Dedifferentiated amniotic fluid mesenchymal stem cell (primary cell): ENCODE data around the gene DTX2.
"Not testable (repeated sequence)": the region's sequence is repeated elsewhere in the genome, so short reads cannot be mapped to it uniquely, and the experiment has no call there.

ENCODE experiments used
- DNase-seq: peaks from one replicate; pipeline ENCODE4 v3.0.0-alpha.2; 2016; ENCODE audit errors: extremely low spot score

The DTX2 gene

DNA sequence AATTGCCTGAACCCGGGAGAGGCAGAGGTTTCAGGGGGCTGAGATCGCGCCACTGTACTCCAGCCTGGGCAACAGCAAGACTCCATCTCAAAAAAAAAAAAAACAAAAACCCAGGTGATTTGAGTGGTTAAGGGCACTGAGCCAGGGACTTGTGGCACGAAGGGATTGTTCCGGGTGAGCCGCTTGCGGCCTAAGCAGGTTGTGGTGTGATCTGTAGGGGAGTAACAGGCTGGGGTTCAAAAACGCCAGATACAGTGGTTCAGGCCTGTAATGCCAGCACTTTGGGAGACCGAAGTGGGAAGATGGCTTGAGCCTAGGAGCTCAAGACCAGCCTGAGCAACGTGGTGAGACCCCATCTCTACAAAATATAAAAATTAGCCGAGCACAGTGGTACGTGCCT is 17.7 kb upstream of the DTX2 start:
- not testable (repeated sequence) for DNase-seq

DNA sequence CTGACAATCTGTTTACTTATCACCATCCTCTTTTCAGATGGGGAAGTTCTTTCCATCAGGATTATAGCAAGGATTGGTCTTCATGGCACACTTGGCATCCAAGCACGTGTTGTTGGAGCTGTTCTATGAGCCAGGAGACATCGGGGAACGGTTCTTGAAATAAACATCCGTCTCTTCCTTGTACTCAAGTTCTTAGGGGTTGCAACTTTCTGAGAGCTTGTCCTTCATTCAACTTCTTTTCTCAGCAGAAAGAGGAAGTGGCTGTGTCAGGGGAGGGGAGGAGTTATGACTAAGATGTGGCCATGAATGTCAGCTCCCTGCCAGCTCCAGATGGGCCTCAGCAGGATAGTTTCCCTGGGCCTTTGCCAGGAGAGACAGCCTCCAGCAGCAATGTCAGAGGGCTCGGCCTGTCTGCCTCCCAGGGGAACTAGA is 15.9 kb upstream of the DTX2 start:
- not testable (repeated sequence) for DNase-seq

DNA sequence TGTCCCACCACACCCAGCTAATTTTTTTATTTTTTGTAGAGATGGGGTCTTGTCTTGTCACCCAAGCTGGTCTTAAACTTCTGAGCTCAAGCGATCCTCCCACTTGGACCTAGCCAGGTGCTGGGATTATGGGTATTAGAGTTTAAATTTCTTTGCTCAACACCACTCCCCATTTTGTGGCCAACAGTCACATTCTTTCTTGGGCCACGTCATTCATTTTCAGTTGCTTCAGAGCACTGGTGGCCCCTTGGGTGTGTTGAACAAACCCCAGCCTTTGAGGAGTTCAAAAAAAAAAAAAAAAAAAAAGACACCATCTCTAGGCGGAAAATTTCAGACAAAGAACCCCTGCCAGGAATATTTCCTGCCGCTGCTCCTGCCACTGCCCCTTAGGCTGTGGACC is 4.5 kb upstream of the DTX2 start:
- not testable (repeated sequence) for DNase-seq

DNA sequence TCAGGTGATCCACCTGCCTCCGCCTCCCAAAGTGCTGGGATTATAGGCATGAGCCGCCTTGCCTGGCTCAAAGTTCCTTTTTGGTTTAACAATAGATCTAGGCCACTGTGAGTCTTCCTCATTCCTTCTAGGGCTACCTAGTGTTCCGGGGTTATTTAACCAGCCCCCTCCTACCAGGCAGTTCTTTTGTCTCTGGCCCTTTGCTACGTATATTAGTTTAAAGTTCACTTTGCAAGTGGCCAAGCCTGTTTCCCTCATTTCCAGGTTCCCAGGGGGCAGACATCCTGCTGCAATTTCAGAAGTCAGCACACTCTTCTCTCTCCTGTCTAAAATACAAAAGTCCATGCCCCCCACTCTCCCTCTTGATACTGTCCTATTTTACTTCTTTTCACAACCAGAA is 3.0 kb upstream of the DTX2 start:
- not testable (repeated sequence) for DNase-seq

DNA sequence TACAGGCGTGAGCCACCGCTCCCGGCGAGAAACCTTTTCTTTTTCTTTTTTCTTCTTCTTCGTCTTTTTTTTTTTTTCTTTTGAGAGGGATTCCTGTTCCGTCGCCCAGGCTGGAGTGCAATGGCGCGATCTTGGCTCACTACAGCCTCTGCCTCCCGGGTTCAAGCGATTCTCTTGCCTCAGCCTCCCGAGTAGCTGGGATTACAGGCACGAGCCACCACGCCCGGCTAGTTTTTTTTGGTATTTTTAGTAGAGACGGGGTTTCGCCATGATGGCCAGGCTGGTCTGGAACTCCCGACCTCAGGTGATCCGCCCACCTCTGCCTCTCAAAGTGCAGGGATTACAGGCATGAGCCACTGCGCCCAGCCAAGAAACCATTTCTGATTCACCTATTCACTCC is 742 bp upstream of the DTX2 start:
- not testable (repeated sequence) for DNase-seq

DNA sequence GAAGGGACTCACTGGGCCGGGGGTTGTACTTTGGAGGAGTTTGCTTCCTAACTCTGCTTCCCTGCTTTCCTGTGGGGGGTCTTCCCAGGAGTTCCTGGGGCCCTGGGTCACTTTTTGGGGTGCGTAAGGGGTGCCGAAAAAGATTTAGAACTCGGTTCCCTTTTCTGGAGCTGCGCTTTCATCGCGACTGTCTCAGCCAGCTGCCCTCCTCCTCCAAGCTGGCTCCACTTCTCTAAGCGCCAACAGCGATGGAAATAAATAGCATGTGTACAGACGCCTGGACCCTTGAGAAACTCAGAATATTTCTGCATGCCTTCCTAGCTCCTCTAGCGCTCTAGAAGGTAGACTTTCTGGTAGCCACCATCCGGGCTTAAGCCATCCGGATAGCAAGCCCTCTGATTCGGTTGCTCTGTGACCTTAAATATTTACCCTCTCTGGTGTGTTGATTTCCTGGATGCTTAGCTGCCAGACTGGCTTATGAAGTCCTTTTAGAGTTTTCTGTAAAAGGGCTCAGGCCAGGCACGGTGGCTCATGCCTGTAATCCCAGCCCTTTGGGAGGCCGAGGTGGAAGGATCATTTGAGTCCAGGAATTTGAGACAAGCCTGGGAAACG is 868 bp downstream of the DTX2 start:
- not testable (repeated sequence) for DNase-seq

DNA sequence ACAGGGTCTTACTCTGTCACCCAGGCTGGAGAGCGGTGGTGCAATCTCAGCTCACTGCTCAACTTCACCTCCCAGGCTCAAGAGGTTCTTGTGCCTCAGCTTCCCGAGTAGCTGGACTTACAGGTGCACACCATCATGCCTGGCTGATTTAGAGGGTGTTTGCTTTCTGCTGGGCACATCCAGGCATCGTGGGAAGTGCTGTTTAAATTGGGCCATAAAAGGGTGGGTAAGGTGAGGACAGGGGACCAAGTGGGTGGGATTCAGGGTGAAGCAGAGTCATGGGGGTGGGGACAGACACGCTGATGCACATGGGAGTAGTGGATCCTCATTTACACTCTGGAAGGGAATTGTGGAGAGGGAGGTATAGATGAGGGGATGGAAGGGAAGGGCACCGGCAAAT is 3.5 kb downstream of the DTX2 start:
- DNase-seq = not testable (repeated sequence)

DNA sequence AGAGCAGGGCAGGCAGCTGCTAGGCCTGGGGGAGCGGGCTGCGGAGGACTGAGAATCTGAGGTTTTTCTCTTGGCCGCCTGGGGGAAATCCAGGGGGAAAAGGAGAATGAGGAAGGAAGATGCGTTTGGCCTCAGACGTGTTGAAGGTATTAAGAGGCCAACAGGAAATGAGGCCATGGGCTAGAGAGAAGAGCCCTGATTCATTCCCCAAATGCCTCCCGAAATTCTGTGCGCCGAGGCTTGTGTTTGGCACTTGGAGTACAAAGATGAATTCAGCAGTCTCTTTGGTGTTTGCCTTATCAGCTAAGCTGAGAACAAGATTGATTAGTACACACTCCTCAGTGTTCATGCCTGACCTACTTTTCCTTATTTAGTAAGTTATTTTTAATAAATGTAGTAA is 4.4 kb downstream of the DTX2 start:
- DNase-seq = not testable (repeated sequence)

DNA sequence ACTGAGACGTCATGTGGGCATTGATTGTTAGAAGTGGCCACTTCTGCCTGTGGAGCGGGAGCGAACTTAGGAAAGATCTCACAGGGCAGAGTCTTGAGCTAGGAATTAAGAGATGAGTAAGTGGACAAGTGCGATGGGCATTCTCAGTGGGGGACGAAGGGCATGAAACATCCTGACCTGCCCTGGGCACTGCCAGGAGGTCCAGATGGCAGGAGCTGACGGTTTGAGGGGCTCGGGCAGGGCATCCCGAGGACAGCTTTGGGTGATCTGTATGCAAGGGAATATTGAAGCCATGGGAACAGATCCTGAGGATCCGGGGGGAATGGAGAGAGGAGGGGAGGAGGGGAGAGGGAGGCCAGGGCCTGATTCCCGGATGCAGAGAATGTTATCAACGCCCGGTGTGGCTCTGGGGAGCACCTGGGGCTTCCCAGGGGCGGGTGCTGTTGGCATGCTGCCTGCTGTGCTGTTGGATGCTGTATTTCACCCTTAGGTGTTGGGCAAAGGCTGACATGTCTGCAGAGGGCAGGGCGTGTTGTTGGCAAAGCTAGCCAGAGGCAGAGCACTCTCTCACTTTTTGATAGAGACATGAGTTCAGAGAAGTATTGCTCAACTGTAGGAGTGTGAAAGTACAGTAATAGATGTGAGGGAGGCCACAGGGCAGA is 6.4 kb downstream of the DTX2 start:
- DNase-seq = not testable (repeated sequence)

DNA sequence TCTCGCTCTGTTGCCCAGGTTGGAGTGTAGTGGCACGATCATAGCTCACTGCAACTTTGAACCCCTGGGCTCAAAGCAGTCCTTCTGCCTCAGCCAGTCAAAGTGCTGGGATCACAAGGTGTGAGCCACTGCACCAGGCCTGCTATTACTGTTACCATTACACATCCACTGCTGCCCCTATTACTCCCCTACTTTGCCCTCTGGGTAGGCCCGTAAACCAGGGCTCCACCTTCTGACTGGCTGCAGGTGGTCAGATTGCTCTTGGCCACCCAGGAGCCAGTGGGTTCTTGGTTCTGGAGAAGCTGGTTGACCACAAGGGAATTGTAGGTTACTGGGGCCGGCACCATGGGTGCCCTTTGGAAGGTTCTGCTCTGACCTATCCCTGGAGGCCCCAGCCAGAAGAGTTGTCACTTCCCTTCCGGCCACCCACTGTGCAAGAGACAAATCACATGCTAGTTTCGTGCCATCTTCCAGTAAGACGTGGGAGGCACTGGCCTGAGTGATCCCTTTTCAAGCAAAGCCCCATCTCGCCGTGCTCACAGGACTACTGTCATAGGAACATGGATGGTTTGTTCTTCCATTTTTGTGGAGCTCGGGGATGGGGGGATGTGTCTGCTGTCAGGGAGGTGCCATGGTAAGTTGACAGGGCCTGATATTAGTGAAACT is 10.2 kb downstream of the DTX2 start:
- not testable (repeated sequence) for DNase-seq

DNA sequence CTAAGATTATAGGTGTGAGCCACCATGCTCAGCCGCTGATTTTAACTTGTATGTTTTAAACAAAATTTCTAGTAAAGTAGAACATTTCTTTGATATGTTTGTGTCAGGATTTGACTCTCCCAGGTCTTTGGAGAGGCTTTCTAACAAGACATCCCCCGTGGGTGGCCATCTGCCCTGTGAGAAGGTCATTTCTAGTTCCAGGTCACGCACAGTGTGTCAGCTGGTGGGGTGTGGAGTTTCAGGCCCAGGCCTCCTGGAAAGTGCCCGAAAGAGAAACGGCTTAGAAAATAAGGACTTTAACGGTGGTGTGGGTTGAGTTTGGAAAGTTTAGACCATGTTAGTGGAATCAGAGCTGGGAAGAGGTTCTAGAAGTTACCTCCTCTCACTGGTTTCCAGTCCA is 11.6 kb downstream of the DTX2 start:
- DNase-seq = not testable (repeated sequence)

DNA sequence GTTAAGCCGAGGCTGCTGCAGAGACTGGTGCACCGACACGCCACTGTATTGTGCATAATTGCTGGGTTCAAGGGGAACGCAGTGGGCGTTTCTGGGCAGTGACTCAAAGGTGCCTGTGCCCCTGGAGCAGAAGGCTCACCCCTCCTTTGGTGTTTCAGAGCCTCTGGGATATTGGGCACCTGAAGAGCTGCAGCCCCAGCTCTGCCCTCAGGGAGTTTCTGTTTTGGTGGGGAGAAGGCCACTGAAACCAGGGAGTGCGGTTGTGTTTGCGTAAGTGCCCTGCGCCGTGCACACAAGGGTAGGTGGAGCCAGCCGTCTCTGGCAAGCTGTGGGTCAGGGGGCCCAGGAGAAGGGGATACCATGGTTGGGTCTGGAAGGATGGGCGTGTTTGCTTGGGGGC is 14.8 kb downstream of the DTX2 start:
- DNase-seq = not testable (repeated sequence)

DNA sequence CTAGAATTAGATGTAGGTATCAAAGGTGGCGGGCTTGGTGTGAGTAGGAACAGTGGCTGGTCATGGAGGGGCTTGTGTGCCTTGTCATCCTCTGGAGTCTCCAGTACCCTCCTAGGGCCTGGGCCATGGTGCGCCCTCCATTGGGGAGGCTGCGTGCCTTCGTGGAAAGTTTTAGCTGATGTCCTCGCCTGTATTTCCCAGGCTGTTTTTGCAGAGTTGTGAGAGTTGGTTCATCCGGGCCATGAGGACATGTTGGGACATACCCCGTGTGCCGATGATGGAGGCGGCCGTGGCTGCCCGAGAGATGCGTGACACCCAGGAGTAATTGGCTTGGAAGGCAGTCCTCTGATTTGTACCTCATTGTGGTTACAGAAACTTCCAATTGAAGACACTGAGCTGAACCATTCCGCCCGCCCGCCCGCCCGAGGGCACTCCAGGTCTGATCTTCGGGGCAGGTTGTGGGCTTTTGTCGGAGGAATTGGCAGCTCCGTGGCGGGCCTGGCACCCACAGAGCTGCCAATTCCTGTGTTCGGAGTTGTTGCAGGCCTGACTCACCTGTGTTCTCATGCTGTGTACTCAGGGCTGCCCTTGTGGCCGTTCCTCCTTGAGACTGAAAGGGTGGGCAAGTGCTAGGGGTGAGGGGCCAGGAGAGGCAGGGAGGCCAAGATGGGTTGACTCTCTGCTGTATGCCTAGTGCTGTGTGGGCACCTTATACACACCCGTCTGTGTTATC is 15.4 kb downstream of the DTX2 start:
- not testable (repeated sequence) for DNase-seq

DNA sequence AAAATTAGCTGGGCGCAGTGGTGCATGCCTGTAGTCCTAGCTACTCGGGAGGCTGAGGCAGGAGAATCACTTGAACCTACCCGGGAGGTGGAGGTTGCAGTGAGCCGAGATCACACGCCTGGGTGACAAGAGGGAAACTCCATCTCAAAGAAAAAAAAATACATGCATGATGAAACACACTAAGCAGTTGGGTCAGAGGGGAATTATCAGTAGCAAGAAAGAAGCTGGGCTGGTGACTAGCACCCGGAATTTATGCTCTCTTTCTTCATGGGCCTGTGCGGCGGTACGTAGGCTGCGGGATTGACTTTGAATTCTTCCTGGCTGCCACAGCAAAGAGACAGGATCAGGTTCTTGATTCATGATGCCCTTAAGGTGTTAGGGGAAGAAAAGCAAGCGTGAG is 18.1 kb downstream of the DTX2 start:
- not testable (repeated sequence) for DNase-seq

DNA sequence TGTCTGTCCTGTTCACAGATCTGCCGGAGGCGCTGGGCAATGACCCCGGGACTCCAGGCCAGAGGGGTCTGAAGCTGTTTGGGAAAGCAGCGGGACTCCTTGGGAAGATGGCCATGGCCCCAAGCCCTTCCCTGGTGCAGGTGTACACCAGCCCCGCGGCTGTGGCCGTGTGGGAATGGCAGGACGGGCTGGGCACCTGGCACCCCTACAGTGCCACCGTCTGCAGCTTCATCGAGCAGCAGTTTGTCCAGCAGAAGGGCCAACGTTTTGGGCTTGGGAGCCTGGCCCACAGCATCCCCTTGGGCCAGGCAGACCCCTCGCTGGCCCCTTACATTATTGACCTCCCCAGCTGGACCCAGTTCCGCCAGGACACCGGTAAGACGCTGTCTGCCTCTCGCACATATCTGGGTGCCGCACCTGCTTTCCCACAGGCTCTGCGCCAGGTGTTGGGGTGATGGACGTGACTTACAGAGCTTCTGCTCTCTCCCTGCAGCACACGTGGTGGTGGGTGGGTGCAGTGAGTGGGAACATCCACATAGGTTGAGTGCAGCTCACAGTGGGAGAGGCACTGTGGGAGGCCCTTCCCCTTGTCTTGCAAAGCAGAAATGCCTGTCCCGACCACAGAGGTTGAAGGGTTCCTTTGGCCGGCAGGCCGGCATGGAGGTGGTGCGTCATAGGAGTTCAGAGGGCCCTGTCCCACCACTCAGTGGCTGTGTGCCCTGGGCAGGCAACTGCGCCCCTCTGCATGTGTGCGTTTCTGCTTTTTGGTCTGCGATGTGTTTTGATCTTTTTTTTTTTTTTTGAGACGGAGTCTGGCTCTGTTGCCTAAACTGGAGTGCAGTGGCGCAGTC is 19.1 kb downstream of the DTX2 start:
- not testable (repeated sequence) for DNase-seq

DNA sequence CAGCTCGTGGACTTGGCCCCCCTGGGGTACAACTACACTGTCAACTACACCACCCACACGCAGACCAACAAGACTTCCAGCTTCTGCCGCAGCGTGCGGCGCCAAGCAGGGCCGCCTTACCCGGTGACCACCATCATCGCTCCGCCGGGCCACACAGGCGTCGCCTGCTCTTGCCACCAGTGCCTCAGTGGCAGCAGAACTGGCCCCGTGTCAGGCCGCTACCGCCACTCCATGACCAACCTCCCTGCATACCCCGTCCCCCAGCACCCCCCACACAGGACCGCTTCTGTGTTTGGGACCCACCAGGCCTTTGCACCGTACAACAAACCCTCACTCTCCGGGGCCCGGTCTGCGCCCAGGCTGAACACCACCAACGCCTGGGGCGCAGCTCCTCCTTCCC is 21.2 kb downstream of the DTX2 start:
- not testable (repeated sequence) for DNase-seq

DNA sequence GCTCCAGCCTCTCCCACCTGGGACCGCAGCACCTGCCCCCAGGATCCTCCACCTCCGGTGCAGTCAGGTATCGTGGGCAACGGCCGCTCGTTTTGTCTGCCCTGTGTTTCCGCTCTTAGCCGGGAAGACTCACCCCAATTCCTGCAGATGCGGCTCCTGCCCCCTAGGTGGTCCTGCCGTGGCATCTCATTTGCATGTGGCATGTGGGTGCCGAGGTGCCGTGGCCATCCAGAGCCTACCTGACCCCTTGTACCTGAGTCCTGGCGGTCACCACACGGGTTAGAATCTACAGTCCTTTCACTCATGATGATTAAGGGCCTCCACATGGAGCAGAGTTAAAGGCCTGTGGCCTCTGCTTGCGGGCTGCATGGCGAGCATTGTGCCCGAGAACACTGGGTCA is 21.6 kb downstream of the DTX2 start:
- not testable (repeated sequence) for DNase-seq

DNA sequence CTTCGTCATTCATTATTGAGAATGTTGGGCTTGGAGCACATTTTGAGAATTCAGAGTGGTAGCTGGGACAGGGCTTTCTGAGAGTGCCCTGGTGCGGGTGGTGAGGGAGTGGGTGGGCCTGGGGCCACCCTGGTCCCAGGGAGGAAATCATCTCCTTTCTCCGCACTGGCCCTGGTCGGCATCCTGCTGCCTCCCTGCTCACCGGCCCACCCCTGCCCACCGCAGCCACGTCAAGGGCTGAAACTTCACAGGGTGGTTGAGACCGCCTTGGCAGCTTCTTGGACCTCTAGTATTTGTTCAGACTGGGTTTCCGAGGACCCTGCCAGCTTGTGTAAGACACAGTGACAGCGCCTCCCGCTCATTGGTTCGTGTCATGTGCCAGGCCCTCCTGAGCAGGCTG is 22.9 kb downstream of the DTX2 start:
- DNase-seq = not testable (repeated sequence)

DNA sequence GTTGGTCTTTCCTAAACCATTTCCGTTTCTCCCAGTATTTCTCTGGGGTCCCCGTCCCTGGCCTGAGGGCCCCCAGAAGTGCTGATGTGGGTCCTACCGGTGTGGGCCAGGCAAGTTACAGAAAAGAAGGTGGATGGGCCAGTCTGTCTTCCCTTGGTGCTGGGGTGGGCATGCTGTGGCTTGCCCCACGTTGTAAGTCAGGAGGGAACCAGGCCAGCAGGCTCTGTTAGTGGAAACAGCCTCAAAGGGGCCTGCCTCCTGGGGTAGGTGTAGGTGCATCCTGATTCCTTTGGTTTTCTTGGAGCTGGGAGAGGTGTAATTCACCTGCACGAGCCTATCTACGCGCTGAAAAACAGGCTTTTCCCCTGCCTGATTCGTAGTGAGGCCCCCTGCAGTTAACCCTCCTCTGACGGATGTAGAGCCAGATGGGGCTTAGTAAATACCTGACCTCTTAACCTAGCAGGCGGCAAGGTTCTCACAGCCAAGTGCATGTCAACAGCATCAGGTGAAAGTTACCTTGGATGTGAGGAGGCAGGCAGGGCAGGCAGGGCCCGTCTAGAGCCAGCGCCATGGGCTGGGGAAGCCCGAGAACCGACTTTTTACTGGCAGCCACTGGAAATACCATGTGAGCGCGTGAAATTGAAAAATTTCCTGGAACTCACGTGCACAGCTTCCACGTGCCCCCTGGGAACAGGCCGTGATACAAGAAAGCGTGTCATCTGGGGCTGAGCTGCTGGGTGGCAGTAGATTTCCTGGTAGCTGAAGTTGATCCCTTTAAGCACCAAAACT is 24.5 kb downstream of the DTX2 start:
- DNase-seq = not testable (repeated sequence)

DNA sequence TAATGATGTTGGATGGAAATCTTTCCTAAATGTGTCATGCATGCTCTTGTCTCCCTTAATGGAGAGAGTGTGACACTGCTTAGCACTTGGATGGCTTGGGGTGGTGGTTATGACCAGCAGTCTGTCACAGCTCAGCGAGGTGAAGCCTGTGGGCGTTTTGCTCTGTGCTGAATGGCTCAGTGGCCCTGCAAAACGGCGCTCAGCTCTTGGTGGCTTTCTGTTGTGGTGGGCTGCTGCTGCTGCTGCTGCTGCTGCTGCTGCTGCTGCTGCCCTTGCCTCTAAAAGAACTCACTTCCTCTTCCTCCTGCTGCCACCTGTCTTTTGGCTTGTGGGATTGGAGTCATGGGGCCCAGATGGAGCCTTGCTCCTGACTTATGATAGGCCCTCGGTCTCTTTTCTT is 25.1 kb downstream of the DTX2 start:
- DNase-seq = not testable (repeated sequence)

DNA sequence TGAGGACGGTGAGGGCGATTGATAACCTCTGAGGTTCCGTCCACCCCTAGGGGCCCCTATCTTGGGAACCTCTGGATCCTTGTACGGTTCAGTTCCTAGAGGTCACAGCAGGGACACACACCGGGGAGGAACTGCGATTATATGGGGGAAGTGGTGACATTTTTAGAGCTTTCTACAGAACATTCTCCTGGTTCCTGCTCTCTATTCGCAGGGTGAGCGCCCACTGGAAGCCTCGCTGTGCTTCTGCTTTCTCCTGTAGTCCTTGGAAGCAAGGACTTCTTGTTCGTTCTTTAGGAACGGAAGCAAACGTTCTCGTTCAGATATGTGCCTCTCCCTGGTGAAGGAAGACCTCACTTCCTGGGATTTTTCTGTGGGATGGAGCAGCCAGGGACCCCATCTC is 26.5 kb downstream of the DTX2 start:
- DNase-seq = not testable (repeated sequence)
